CD4-positive, alpha-beta T cell treated with Interleukin-2 at 100 ng/mL for 4 hours (primary cell): ENCODE results near the gene IFITM10.
"Not testable (repeated sequence)": the region's sequence is repeated elsewhere in the genome, so short reads cannot be mapped to it uniquely, and the experiment has no call there.

Source experiments
- DNase-seq: peaks from one replicate; pipeline ENCODE4 v3.0.0-alpha.2; 2020; ENCODE audit warnings: low spot score

IFITM10 gene

GRCh38 chr11:1690167-1691025, 60.0 kb downstream of the IFITM10 start:
- DNase-seq: no peak

GRCh38 chr11:1689250-1690166, 60.9 kb downstream of the IFITM10 start:
- DNase-seq: not testable (repeated sequence)

- not testable (repeated sequence) for DNase-seq
These were observed 62.0 kb downstream of the IFITM10 start for GRCh38 chr11:1688336-1688947.

- DNase-seq: not testable (repeated sequence)
These were observed 64.2 kb downstream of the IFITM10 start for GRCh38 chr11:1686220-1686619.

GRCh38 chr11:1684886-1685874, 65.2 kb downstream of the IFITM10 start:
- DNase-seq: not testable (repeated sequence)

- DNase-seq: not testable (repeated sequence)
These were observed 66.4 kb downstream of the IFITM10 start for GRCh38 chr11:1683904-1684572.

- DNase-seq: not testable (repeated sequence)
These were observed 67.2 kb downstream of the IFITM10 start for GRCh38 chr11:1683216-1683615.
